HCT116 (cell line): ENCODE measurements around the gene OR4D2. TPM values are rescaled to one million over a fixed set of nuclear protein-coding genes. Genes with fewer than 3 reads are reported as not detected.

Experiments
- ATAC-seq: fragments of 200-7000 bp; cut with Tn5 transposase; 2 replicates; pipeline ENCODE4 v1.9.1; 2020; ENCODE audit warnings: mild to moderate bottlenecking, moderate library complexity
- BruUV-seq: library from RNA; stranded (reverse); fragments of 400-500 nt; replicated peaks from 2 replicates; lab custom pipeline; 2021; lab: Mats Ljungman, UMichigan
- CTCF ChIA-PET: fragments of 300-600 bp; sonication (Branson Sonifier 250); formaldehyde crosslinking; loops from one replicate; lab custom pipeline; 2021; ENCODE audit warnings: antibody characterized with exemption; lab: Charles Lee
- POLR2A ChIA-PET: fragments of 300-600, 350-600 bp; sonication (Branson Sonifier 250); formaldehyde crosslinking; loops from one replicate; lab custom pipeline; 2021; ENCODE audit warnings: antibody characterized with exemption; lab: Charles Lee
- RAD21 ChIA-PET, 2 experiments: fragments of 300-600 bp; sonication (Branson Sonifier 250); formaldehyde crosslinking; loops; one replicate each; lab custom pipeline; 2023; ENCODE audit warnings: low total read pairs in 2 of 2; ENCODE audit not compliant: uncharacterized antibody in 2 of 2, unreplicated experiment in 2 of 2, low non-redundant PET in 1 of 2; lab: Charles Lee
- DNase-seq: peaks from one replicate; pipeline ENCODE4 v3.0.0-alpha.2; 2010; ENCODE audit warnings: low read depth, low spot score
- H2AFZ ChIP-seq: fragments of 200-600 bp; shearing (Covaris generic), sonication (generic); 2 replicates; pipeline ENCODE4 v1.6.1; 2017; ENCODE audit warnings: low read depth, mixed run types, mixed read lengths, antibody characterized with exemption, low read length; ENCODE audit not compliant: poor library complexity, severe bottlenecking
- H3K27ac ChIP-seq: 2 replicates; pipeline ENCODE4 v1.5.1; 2012; ENCODE audit warnings: low read depth, low read length
- H3K27me3 ChIP-seq: fragments of 200-600 bp; sonication (generic); 2 replicates; pipeline ENCODE4 v1.6.1; 2016; ENCODE audit warnings: mixed run types, low read length, mixed read lengths; ENCODE audit not compliant: insufficient read depth
- H3K36me3 ChIP-seq, 2 experiments: fragments of 200-500 bp in 1 of 2; fragments of 200-600 bp in 1 of 2; sonication (Bioruptor generic) in 1 of 2; sonication (generic) in 1 of 2; 2 replicates each; pipeline versions ENCODE4 v1.5.1 to v1.6.1; 2014 to 2016; ENCODE audit warnings: low read length in 2 of 2, inconsistent platforms in 1 of 2, mixed read lengths in 1 of 2, mixed run types in 1 of 2; ENCODE audit not compliant: insufficient read depth in 2 of 2, control insufficient read depth in 1 of 2
- H3K4me1 ChIP-seq, 2 experiments: fragments of 200-600 bp in 1 of 2; sonication (generic) in 1 of 2; 2 replicates each; pipeline versions ENCODE4 v1.5.1 to v1.6.1; 2012 to 2017; ENCODE audit warnings: low read length in 2 of 2, inconsistent platforms in 1 of 2, mild to moderate bottlenecking in 1 of 2, mixed read lengths in 1 of 2, mixed run types in 1 of 2, moderate library complexity in 1 of 2; ENCODE audit not compliant: insufficient read depth in 2 of 2, control insufficient read depth in 1 of 2
- H3K4me2 ChIP-seq: fragments of 200-600 bp; sonication (generic); 2 replicates; pipeline ENCODE4 v1.6.1; 2017; ENCODE audit warnings: mixed run types, low read length, mixed read lengths
- H3K4me3 ChIP-seq, 2 experiments: fragments of 200-600 bp in 1 of 2; sonication (generic) in 1 of 2; replicated peaks in 1 of 2; 2 replicates each; pipeline ENCODE4 v1.5.1; 2011 to 2016; ENCODE audit warnings: low read length in 2 of 2, control low read depth in 1 of 2, low read depth in 1 of 2, mild to moderate bottlenecking in 1 of 2, mixed read lengths in 1 of 2, mixed run types in 1 of 2
- H3K79me2 ChIP-seq: fragments of 200-600 bp; sonication (generic); 2 replicates; pipeline ENCODE4 v1.6.1; 2017; ENCODE audit warnings: mild to moderate bottlenecking, mixed run types, low read length, moderate library complexity, mixed read lengths; ENCODE audit not compliant: insufficient read depth
- H3K9ac ChIP-seq: fragments of 200-600 bp; sonication (generic); 2 replicates; pipeline ENCODE4 v1.6.1; 2016; ENCODE audit warnings: low read length, mixed read lengths
- H3K9me2 ChIP-seq: fragments of 200-600 bp; sonication (generic), shearing (Covaris generic); 2 replicates; pipeline ENCODE4 v1.6.1; 2017; ENCODE audit warnings: mixed run types, mild to moderate bottlenecking, moderate library complexity; ENCODE audit not compliant: insufficient read depth
- H3K9me3 ChIP-seq, 2 experiments: fragments of 200-500 bp in 1 of 2; fragments of 200-600 bp in 1 of 2; sonication (Bioruptor generic) in 1 of 2; sonication (generic) in 1 of 2; 2 replicates each; pipeline ENCODE4 v1.6.1; 2014 to 2017; ENCODE audit warnings: low read length in 2 of 2, mixed read lengths in 2 of 2, inconsistent platforms in 1 of 2, low read depth in 1 of 2, mild to moderate bottlenecking in 1 of 2, mixed run types in 1 of 2, moderate library complexity in 1 of 2; ENCODE audit not compliant: control insufficient read depth in 1 of 2, insufficient read depth in 1 of 2
- H4K20me1 ChIP-seq: fragments of 200-600 bp; sonication (generic), shearing (Covaris generic); 2 replicates; pipeline ENCODE4 v1.6.1; 2017; ENCODE audit warnings: mixed run types, mild to moderate bottlenecking, moderate library complexity; ENCODE audit not compliant: insufficient read depth
- CBX3 ChIP-seq: IDR thresholded peaks from 2 replicates; pipeline ENCODE4 v1.6.1; 2012; ENCODE audit warnings: low read depth
- CEBPB ChIP-seq: IDR thresholded peaks from 2 replicates; pipeline ENCODE4 v1.6.1; 2012; ENCODE audit warnings: low read depth
- ELF1 ChIP-seq: IDR thresholded peaks from 2 replicates; pipeline ENCODE4 v1.6.1; 2012; ENCODE audit warnings: low read depth, borderline replicate concordance
- EZH2 ChIP-seq: fragments of 200-600 bp; sonication (generic); IDR thresholded peaks from 2 replicates; pipeline ENCODE4 v1.6.1; 2017; ENCODE audit warnings: antibody characterized with exemption, mixed run types
- EZH2phosphoT487 ChIP-seq: fragments of 200-600 bp; IDR thresholded peaks from 2 replicates; pipeline ENCODE4 v1.6.1; 2018; ENCODE audit warnings: antibody characterized with exemption, borderline replicate concordance
- JUND ChIP-seq: IDR thresholded peaks from 2 replicates; pipeline ENCODE4 v1.6.1; 2012
- MAX ChIP-seq: IDR thresholded peaks from 2 replicates; pipeline ENCODE4 v1.6.1; 2012
- POLR2A ChIP-seq: IDR thresholded peaks from 2 replicates; pipeline ENCODE4 v1.7.0; 2011; ENCODE audit warnings: borderline replicate concordance; ENCODE audit not compliant: insufficient read depth, insufficient read length; ENCODE audit errors: extremely low read depth
- POLR2AphosphoS5 ChIP-seq: IDR thresholded peaks from 2 replicates; pipeline ENCODE4 v1.6.1; 2011; ENCODE audit warnings: mild to moderate bottlenecking, low read depth, low read length, moderate library complexity
- RAD21 ChIP-seq: IDR thresholded peaks from 2 replicates; pipeline ENCODE4 v1.6.1; 2012; ENCODE audit warnings: low read depth, mild to moderate bottlenecking
- SP1 ChIP-seq: IDR thresholded peaks from 2 replicates; pipeline ENCODE4 v1.6.1; 2012; ENCODE audit warnings: low read depth
- YY1 ChIP-seq: IDR thresholded peaks from 2 replicates; pipeline ENCODE4 v1.6.1; 2011; ENCODE audit warnings: low read length, low read depth, moderate library complexity, mild to moderate bottlenecking; ENCODE audit not compliant: insufficient replicate concordance; ENCODE audit errors: extremely low read depth
- ZBTB33 ChIP-seq: IDR thresholded peaks from 2 replicates; pipeline ENCODE4 v1.6.1; 2011; ENCODE audit warnings: mild to moderate bottlenecking, low read length, moderate library complexity; ENCODE audit not compliant: insufficient replicate concordance; ENCODE audit errors: extremely low read depth
- intact Hi-C: fragments of 100-400 bp; cut with micrococcal nuclease; formaldehyde crosslinking; loops from 2 replicates; pipeline ENCODE4 v1.10.0; 2022
- total RNA-seq: library from RNA; stranded (reverse); gene quantifications from one replicate; pipeline ENCODE4 v1.2.1, GENCODE V29; 2021; ENCODE audit not compliant: unreplicated experiment
- TF ChIP-seq, protein P1 (sequence below), 3 experiments: fragments of 200-600 bp in 1 of 3; sonication (generic) in 1 of 3; IDR thresholded peaks in 2 of 3; conservative IDR thresholded peaks in 1 of 3; 2 replicates each; pipeline ENCODE4 v1.5.1; 2012 to 2017; ENCODE audit warnings: low read depth in 2 of 3, low read length in 2 of 3, antibody characterized with exemption in 1 of 3, borderline replicate concordance in 1 of 3, control low read depth in 1 of 3, mild to moderate bottlenecking in 1 of 3, mixed read lengths in 1 of 3, mixed run types in 1 of 3, moderate library complexity in 1 of 3; ENCODE audit not compliant: insufficient read depth in 1 of 3

Gene OR4D2
- total RNA-seq, 1 experiment from 2014 or later = not detected

- intact Hi-C loops = no loop called here
- POLR2A ChIA-PET = interaction anchor here (0.9 kb wide), 1 partner anchor 9 kb away, joined by 3 read pairs; no protein-coding TSS in a partner anchor
- no peak overlapping the region for H3K27ac ChIP-seq
- no peak for TF ChIP-seq POLR2A
- peak; percentile 76 for TF ChIP-seq YY1
- TF ChIP-seq POLR2AphosphoS5 = peak; percentile 49
- TF ChIP-seq, all 23 proteins: peak for 2
- no TSS peak for BruUV-seq
- RAD21 ChIA-PET = no interaction called here
- H3K36me3 ChIP-seq = no peaks in the 10 kb centered on the region
- ATAC-seq (peak; percentile 86), DNase-seq (peak; percentile 47)
- H4K20me1 ChIP-seq = no peaks in the 10 kb centered on the region
- H3K27me3 ChIP-seq = no peaks in the 10 kb centered on the region
- H3K9me3 ChIP-seq = no peaks in the 10 kb centered on the region
- CTCF ChIA-PET = interaction anchor here (0.7 to 2.9 kb wide), 2 partner anchors 11 to 29 kb away, joined by 3 to 30 read pairs; no protein-coding TSS in a partner anchor
- H3K4me3 ChIP-seq = no peak overlapping the region
- peaks cover 9 to 22% of the 10 kb centered on the region in 2 experiments for H3K4me1 ChIP-seq
- no peak overlapping the region for H3K9ac ChIP-seq
- H3K9me2 ChIP-seq = no peaks in the 10 kb centered on the region
- no peaks in the 10 kb centered on the region for H3K79me2 ChIP-seq
- peak overlapping the region; percentile 46 for H3K4me2 ChIP-seq
- H2AFZ ChIP-seq = peak overlapping the region; percentile 84
Measured at GRCh38 chr17:58189436-58190146, 22.8 kb downstream of the OR4D2 start.

GRCh38 chr17:58191241-58191896, 24.6 kb downstream of the OR4D2 start:
- TF ChIP-seq, protein P1, sequence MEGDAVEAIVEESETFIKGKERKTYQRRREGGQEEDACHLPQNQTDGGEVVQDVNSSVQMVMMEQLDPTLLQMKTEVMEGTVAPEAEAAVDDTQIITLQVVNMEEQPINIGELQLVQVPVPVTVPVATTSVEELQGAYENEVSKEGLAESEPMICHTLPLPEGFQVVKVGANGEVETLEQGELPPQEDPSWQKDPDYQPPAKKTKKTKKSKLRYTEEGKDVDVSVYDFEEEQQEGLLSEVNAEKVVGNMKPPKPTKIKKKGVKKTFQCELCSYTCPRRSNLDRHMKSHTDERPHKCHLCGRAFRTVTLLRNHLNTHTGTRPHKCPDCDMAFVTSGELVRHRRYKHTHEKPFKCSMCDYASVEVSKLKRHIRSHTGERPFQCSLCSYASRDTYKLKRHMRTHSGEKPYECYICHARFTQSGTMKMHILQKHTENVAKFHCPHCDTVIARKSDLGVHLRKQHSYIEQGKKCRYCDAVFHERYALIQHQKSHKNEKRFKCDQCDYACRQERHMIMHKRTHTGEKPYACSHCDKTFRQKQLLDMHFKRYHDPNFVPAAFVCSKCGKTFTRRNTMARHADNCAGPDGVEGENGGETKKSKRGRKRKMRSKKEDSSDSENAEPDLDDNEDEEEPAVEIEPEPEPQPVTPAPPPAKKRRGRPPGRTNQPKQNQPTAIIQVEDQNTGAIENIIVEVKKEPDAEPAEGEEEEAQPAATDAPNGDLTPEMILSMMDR (IDR thresholded peaks at IDR 0.05 in 2 of 3, conservative IDR thresholded peaks at IDR 0.05 in 1 of 3; ENCODE audit: borderline replicate concordance in 1 of 3, insufficient read depth in 1 of 3, low read depth in 2 of 3, low read length in 2 of 3) = no peak
- TF ChIP-seq EZH2 (no peak), POLR2AphosphoS5 (no peak), ELF1 (no peak), CEBPB (no peak), MAX (no peak), YY1 (no peak), CBX3 (no peak), EZH2phosphoT487 (no peak), SP1 (no peak), POLR2A (no peak), JUND (no peak), ZBTB33 (no peak), RAD21 (no peak)
- H4K20me1 ChIP-seq = no peaks in the 10 kb centered on the region
- no peaks in the 10 kb centered on the region for H3K27me3 ChIP-seq
- H3K36me3 ChIP-seq = no peaks in the 10 kb centered on the region
- H3K4me2 ChIP-seq = no peak overlapping the region
- no peaks in the 10 kb centered on the region for H3K9me3 ChIP-seq
- ATAC-seq (no peak), DNase-seq (no peak)
- no TSS peak for BruUV-seq
- H3K4me3 ChIP-seq = no peak overlapping the region
- intact Hi-C loops = no loop called here
- POLR2A ChIA-PET = no interaction called here
- H3K79me2 ChIP-seq = no peaks in the 10 kb centered on the region
- no peak overlapping the region for H3K27ac ChIP-seq
- CTCF ChIA-PET = interaction anchor here (2.9 kb wide), 1 partner anchor 9 kb away, joined by 30 read pairs; no protein-coding TSS in a partner anchor
- H2AFZ ChIP-seq = no peak overlapping the region
- H3K4me1 ChIP-seq = peaks cover 8 to 18% of the 10 kb centered on the region in 2 experiments
- RAD21 ChIA-PET = no interaction called here
- H3K9ac ChIP-seq = no peak overlapping the region
- no peaks in the 10 kb centered on the region for H3K9me2 ChIP-seq
